HAP-1 (cell line): Measurements from ENCODE around the gene BHLHE40.

Experiments used
- DNase-seq, 2 experiments: peaks; one replicate each; pipeline ENCODE4 v3.0.0-alpha.2; 2016 to 2020; ENCODE audit warnings: low spot score in 2 of 2
- H3K27me3 ChIP-seq: fragments of 250-450 bp; sonication (Bioruptor Pico); 2 replicates; pipeline ENCODE4 v1.5.1; 2020; ENCODE audit warnings: low read depth, mild to moderate bottlenecking, moderate library complexity
- H3K36me3 ChIP-seq: fragments of 250-450 bp; sonication (Bioruptor Pico); replicated peaks from 2 replicates; pipeline ENCODE4 v1.5.1; 2020; ENCODE audit warnings: mild to moderate bottlenecking
- H3K4me1 ChIP-seq: fragments of 250-450 bp; sonication (Bioruptor Pico); 2 replicates; pipeline ENCODE4 v1.5.1; 2020; ENCODE audit warnings: mild to moderate bottlenecking
- H3K4me3 ChIP-seq: fragments of 250-450 bp; sonication (Bioruptor Pico); 2 replicates; pipeline ENCODE4 v1.5.1; 2020; ENCODE audit warnings: mild to moderate bottlenecking, moderate library complexity
- H3K9me3 ChIP-seq: fragments of 250-450 bp; sonication (Bioruptor Pico); 2 replicates; pipeline ENCODE4 v1.5.1; 2020; ENCODE audit warnings: mild to moderate bottlenecking, moderate library complexity
- in situ Hi-C: fragments of 300-500 bp; cut with MboI; formaldehyde crosslinking; loops from 3 replicates; pipeline ENCODE4 v1.14.3; 2020; ENCODE audit warnings: low sequenced_read_pairs, inconsistent platforms, mixed read lengths

The BHLHE40 gene

GRCh38 chr3:5004319-5005152 is 25.3 kb downstream of the BHLHE40 start:
- no peak for DNase-seq
- in situ Hi-C loops: no loop called here
- H3K4me1 ChIP-seq: peaks cover 20% of the 10 kb centered on the region
- no peaks in the 10 kb centered on the region for H3K9me3 ChIP-seq
- H3K4me3 ChIP-seq: no peak overlapping the region
- H3K36me3 ChIP-seq: no peaks in the 10 kb centered on the region
- H3K27me3 ChIP-seq: no peaks in the 10 kb centered on the region

DNA sequence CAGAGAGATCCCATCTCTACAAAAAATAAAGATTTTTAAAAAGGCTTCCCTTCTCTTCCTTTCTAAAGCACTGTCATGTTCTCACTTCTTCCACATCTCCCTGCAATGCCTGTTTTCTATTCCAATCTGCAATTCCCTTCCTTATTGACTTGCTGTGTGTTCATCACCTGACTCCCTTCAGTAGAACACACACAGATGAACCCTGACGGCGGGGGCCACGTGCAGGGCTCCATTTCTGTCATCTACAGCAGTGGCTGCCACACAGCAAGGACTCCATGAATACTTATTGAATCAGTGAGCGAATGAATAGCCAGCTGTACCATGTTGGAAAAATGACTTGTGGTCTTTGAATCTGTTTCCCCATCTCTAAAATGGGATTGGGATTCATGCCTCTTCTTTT is 26.1 kb downstream of the BHLHE40 start:
- Histone ChIP-seq H3K4me3 (no peak overlapping the region), H3K27me3 (no peaks in the 10 kb centered on the region), H3K9me3 (no peaks in the 10 kb centered on the region), H3K4me1 (peaks cover 12% of the 10 kb centered on the region), H3K36me3 (no peaks in the 10 kb centered on the region)
- DNase-seq: no peak
- in situ Hi-C loops: no loop called here

DNA sequence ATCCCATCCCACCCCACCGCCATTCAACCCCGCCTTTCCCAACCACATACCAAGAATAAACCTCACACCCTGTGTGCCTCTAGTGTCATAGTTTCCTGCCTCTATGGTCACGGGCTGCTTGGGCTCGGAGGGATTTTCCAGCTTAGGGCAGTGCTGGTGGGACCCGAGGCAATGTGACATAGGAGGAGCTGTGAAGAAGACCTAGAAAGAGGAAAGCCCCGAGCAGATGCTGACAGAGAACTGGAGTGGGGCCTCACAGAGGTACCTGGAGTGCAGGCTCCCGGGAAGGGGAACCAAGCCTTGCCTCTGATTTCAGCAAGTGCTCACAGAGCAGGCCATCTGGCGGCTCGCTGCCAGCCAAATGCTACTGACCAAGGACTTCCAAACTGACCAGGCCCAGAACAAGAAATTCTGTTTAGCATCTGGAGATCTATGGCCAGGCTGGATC is 27.5 kb downstream of the BHLHE40 start:
- H3K9me3 ChIP-seq: no peaks in the 10 kb centered on the region
- H3K4me1 ChIP-seq: peaks cover 7% of the 10 kb centered on the region
- in situ Hi-C loops: no loop called here
- H3K36me3 ChIP-seq: no peaks in the 10 kb centered on the region
- DNase-seq: no peak
- no peak overlapping the region for H3K4me3 ChIP-seq
- no peaks in the 10 kb centered on the region for H3K27me3 ChIP-seq

DNA sequence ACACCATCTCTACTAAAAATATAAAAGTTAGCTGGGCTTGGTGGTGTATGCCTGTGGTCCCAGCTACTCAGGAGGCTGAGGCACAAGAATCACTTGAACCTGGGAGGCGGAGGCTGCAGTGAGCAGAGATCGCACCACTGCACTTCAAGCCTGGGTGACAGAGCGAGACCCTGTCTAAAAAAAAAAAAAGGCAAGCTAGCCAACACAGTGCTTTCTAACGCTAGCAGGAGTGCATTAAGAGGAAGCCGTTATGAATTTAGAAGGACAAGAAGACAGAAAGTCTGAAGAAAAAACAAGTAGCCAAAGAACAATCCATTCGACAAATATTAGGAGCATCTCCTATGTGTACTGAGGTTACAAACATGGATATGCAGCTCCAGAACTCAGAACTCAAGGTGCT is 28.6 kb downstream of the BHLHE40 start:
- no peak for DNase-seq

DNA sequence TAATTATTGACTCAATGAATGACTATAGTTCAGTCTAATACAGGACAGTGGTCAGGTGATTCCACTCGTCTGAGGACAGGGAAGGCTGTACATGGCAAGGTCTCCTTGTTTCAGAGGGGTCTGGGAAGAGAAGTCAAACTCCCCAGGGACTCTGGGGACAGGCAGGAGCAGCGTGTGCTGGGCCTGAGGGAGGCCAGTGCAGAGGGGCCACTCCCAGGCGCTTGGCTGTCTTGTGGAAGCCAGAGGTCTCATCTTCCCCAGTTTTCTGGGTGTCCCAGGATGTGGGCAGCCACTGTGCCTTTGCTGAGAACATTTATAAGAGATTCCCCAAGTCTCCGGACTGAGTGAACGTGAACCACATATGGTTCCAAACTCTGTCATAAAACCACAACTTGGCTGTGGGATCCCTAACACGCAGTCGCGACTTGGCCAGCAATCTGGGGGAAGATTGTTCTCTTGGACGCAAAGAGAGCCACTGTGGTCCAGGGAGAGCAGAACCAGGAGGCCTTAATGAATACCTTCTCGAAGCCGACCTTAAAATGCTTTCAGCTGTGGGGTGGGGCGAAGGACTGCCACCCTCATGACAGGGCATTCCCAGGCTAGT is 30.4 kb downstream of the BHLHE40 start:
- DNase-seq: no peak
- in situ Hi-C loops: no loop called here
- Histone ChIP-seq H3K27me3 (no peaks in the 10 kb centered on the region), H3K9me3 (no peaks in the 10 kb centered on the region), H3K4me1 (no peaks in the 10 kb centered on the region), H3K36me3 (no peaks in the 10 kb centered on the region), H3K4me3 (no peak overlapping the region)

More for the DNA sequence above, 28.6 kb downstream of the BHLHE40 start:
- Histone ChIP-seq H3K27me3 (no peaks in the 10 kb centered on the region), H3K4me3 (no peak overlapping the region), H3K9me3 (no peaks in the 10 kb centered on the region), H3K4me1 (peaks cover 2% of the 10 kb centered on the region), H3K36me3 (no peaks in the 10 kb centered on the region)
- in situ Hi-C loops: no loop called here

DNA sequence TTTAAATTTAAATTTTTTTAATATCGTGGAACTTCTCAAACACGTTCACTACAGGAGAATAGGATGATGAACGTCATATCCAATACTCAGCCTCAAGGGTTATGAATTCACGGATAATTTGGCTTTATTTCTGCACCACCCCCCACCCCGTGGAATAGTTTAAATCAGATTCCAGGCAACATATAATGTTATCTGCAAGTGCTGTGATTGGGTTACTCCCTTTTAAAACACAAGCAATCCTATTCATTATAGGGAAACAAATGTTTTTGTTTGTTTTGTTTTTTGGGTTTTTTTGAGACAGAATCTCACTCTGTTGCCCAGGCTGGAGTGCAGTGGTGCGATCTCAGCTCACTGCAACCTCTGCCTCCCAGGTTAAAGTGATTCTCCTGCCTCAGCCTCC is 30.9 kb downstream of the BHLHE40 start:
- DNase-seq: no peak
- no peaks in the 10 kb centered on the region for H3K4me1 ChIP-seq
- H3K4me3 ChIP-seq: no peak overlapping the region
- H3K36me3 ChIP-seq: no peaks in the 10 kb centered on the region
- H3K27me3 ChIP-seq: no peaks in the 10 kb centered on the region
- no peaks in the 10 kb centered on the region for H3K9me3 ChIP-seq
- in situ Hi-C loops: no loop called here

- no peaks in the 10 kb centered on the region for H3K27me3 ChIP-seq
- in situ Hi-C loops: no loop called here
- H3K9me3 ChIP-seq: no peaks in the 10 kb centered on the region
- H3K4me3 ChIP-seq: no peak overlapping the region
- H3K4me1 ChIP-seq: no peaks in the 10 kb centered on the region
- DNase-seq: no peak
- no peaks in the 10 kb centered on the region for H3K36me3 ChIP-seq
Observed at GRCh38 chr3:5010706-5011554, 31.7 kb downstream of the BHLHE40 start.

- Histone ChIP-seq H3K36me3 (no peaks in the 10 kb centered on the region), H3K4me3 (no peak overlapping the region), H3K4me1 (no peaks in the 10 kb centered on the region), H3K27me3 (no peaks in the 10 kb centered on the region), H3K9me3 (no peaks in the 10 kb centered on the region)
- DNase-seq: no peak
- in situ Hi-C loops: no loop called here
Observed at GRCh38 chr3:5011555-5012256, 32.5 kb downstream of the BHLHE40 start.

GRCh38 chr3:5012367-5012766 is 33.1 kb downstream of the BHLHE40 start:
- DNase-seq: no peak
- H3K4me3 ChIP-seq: no peak overlapping the region
- H3K4me1 ChIP-seq: no peaks in the 10 kb centered on the region
- H3K36me3 ChIP-seq: no peaks in the 10 kb centered on the region
- no peaks in the 10 kb centered on the region for H3K9me3 ChIP-seq
- in situ Hi-C loops: no loop called here
- no peaks in the 10 kb centered on the region for H3K27me3 ChIP-seq

DNA sequence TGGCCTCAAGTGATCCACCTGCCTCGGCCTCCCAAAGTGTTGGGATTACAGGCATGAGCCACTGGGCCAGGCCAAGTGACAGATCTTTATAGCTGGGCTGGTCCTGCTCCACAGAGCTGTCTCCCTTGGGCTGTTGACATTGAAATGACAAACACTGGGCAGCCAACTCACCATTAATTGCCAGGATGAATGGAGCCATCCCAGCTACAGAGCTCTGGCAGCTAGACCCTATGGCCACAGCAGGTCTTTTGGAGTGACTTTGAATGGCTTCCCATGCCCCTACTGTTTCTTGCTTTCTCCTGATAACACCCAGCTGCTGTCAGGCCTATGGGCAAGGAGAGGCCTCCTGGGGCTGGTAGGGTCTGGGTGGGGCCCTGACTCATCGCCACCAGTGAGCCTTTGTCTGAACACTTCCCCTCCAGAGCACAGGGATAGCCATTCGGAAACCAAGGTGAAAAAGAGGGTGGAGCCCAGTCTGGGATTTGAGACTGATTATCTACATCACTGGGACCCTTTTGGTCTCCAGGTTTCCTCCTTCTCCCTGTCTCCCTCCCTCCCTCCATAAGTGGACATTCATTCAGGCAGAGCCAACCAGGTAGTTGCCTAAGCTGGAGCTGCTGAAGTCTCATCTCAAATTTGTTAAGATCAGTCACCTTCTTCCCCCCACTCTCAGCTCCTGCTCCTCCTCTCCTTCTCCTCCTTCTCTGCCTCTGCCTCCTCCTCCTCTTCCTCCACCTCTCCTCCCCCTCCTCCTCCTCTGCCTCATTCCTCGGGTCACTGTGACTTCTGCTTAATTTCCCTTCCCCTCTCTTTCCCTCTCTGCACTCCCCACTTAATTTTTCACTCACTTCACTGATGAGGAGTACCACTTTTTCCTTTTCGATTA is 34.0 kb downstream of the BHLHE40 start:
- no peaks in the 10 kb centered on the region for H3K36me3 ChIP-seq
- no peaks in the 10 kb centered on the region for H3K27me3 ChIP-seq
- in situ Hi-C loops: no loop called here
- no peak overlapping the region for H3K4me3 ChIP-seq
- H3K9me3 ChIP-seq: no peaks in the 10 kb centered on the region
- H3K4me1 ChIP-seq: no peaks in the 10 kb centered on the region
- no peak for DNase-seq

- Histone ChIP-seq H3K4me3 (no peak overlapping the region), H3K9me3 (no peaks in the 10 kb centered on the region), H3K36me3 (no peaks in the 10 kb centered on the region), H3K4me1 (no peaks in the 10 kb centered on the region), H3K27me3 (no peaks in the 10 kb centered on the region)
- in situ Hi-C loops: no loop called here
- no peak for DNase-seq
Observed at GRCh38 chr3:5014391-5014790, 35.2 kb downstream of the BHLHE40 start.

GRCh38 chr3:5015056-5015455 is 35.8 kb downstream of the BHLHE40 start:
- no peaks in the 10 kb centered on the region for H3K4me1 ChIP-seq
- in situ Hi-C loops: no loop called here

More at GRCh38 chr3:5015056-5015455, 35.8 kb downstream of the BHLHE40 start:
- no peaks in the 10 kb centered on the region for H3K36me3 ChIP-seq
- DNase-seq: no peak
- no peak overlapping the region for H3K4me3 ChIP-seq
- no peaks in the 10 kb centered on the region for H3K9me3 ChIP-seq
- no peaks in the 10 kb centered on the region for H3K27me3 ChIP-seq
